NCI-H146 (cell line): ENCODE results near the gene LRCH4.

Source experiments
- DNase-seq: peaks from one replicate; lab custom pipeline; 2025; lab: John Stamatoyannopoulos, UW

LRCH4 gene

DNA sequence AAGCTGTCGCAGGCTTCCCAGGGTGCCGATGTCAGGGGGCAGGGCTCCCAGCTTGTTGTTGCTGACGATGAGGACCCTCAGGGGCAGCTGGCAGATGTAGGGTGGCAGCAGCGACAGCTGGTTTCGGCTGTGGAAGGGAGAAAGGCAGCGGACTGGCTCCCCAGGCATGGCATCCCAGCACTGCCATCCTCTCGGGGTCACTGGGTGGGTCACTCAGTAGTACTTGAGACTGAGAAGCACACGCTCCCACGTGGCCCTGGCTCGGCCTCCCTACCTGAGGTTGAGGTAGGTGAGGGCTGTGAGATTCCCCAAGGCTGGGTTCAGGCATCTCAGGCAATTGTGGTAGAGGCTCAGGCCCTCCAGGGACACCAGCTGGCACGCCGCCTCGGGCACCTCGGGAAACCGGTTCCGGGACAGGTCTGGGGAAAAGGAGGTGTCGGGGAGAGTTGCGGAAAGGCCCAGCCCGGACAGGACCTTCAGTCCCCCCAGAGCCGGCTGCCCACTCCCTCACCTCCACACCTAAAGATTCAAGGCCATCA is 3.8 kb downstream of the LRCH4 start:
- DNase-seq, result no peak

DNA sequence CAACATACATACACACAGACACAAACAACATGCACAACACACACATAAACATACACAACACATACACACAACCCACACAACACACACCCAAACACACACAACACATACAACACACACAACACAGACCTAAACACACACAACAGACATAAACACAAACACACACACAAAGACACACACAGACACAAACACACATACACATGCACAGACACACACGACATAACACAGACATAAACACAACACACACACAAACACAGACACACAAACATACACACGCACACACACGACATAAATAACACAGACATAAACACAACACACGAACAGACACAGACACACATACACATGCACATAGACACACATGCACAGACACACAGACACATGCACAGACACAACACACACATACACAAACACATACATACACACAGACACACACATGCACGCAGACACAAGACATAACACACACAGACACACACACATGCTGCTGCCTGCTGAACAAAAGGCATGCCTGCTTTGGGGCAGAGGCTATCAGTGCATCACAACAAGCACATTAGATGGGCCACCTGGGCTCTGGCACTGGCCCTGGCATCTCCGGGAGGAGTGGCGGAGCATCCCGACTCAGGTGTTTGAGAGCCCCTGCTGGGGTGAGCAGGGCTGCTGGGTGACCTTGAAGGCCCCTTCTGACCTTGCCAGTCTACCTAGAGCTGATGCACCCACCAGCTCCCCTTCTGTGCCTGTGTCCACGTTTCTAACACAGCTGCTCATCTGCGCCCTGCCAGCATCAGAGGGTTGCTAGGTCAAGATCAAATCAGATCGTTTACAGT is 5.3 kb downstream of the LRCH4 start:
- no peak for DNase-seq

DNA sequence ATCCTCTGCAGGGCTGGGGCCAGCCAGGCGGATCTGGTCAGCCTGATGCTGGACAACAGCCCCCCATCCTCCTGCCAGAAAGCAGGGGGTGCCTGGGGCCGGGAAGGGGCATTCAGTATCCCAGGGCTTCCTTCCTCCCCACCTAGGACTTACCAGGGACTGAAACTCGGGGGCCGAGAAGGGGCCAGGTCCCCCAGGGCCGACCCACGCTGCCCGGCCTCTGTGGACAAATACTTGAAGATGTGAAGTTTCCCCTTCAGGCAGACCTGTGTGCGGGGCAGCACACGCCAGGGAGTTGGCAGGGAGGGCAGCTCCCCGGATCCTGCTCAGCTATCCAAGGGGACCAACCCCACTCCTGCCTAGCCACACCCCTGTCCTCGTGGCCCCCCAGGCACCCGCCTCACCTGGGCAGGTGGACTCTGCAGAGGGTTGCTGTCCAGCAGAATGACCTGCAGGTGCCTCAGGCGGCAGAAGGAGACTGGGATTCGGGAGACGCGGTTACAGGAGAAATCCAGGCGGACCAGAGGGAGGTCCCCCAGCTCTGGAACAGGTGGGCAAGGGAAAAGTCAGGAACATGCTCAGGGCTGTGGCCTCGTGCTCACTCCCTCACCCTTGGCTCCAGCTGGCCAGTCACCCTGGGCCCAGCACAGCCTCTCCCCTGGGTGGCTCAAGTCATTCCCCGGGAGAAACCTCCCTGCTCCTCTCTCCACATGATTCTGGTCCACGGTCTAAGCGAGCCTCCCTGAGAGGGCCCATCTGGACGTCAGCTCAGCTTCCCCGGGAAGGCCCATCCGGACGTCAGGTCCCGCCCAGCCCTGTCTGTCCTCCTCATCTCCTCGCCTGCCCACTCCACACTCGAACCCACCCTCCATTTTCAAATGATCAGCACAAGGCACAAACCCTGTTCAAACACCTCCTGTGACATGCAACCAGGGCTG is 7.4 kb downstream of the LRCH4 start:
- no peak for DNase-seq

DNA sequence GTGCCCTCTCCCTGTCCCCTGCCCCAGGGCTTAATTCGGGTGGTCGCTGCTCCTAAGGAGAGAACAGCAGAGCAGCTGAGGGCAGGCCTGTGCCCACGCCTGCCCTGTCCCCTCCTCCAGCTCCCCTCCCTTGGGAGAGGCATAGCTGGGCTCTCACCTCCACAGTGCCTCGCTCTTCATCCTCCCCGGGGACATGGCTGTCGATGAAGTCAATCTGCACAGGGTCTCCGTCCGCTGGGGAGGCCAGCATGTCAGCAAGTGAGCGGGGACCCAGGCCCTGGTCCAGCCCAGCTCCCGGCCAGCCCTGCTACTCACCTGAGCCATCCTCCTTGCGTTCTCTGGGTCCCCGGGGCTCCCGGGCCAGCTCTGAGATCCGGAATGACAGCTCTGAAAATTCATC is 8.4 kb downstream of the LRCH4 start:
- no peak for DNase-seq

DNA sequence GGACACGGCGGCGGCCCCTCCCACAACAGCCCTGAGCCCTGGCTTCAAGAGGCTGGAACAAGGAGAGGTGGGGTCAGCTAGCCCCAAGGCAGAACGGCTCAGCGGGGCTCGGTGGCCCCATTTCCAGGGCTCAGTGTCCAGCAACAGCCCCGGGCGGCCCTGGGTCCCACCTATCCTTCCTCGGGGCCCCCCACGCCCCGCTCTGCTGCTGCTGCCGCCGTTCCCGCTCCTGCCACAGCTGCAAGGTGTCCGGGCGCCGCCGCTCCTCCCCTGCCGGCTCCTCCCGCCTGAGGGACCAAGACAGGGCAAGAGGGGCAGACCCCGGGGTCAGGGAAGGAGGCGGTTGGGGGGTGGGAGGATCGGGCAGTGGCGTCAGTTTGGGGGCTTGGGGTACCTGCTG is 8.8 kb downstream of the LRCH4 start:
- DNase-seq, result no peak

DNA sequence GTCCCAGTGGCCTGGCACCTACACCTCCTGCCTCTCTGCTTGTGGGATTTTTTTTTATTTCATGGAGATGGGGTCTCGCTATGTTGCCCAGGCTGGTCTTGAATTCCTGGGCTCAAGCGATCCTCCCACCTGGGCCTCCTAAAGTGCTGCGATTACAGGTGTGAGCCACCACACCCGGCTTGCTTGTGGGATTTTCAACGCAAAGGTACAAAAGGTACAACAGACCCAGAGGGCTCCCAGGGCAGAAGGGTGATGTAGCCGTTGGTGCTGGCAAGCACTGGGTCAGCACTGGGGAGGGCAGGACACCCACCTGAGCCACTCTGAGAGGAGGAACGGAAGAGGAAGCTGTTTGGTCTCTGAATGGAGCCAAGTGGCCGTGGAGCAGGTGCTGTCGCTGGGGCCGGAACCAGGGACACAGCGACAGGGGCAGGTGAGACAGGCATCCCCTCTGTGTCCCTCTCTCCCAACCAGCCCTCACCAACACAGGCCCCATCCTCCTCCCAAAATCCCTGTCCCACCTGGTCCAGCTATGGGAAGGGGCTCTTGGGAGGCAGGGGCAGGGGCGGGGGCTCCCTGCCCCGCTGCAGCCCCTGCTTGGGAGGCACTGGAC is 9.4 kb downstream of the LRCH4 start:
- no peak for DNase-seq

DNA sequence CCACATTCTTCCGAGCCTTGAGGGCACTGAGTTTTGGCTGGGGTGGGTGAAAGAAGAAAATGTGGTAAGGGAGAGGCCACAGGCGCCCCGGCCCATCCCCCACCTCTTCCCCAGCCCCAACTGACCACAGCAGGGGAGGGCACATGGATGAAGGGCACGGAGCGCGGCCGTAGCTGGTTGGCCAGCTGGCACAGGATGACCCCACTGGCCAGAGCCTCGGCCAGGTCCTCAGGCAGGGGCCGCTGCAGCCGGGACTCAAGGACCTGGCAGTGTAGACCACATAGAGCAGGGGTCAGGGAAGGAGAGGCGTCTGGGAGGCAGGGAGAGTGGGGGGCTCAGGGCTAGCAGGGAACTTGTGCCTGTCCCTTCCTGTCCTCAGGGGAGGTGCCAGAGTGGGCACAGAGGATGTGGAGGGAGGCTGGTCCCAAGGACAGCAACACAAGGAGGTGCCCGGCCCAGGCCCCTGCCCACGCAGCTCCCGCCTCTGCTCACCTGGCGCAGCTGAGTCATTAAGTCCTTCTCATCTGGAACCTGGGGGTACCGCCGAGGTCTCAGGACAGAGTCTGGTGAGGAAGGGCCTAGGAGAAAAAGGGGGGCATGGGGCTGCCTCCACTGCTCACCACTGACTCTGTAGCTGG is 10.1 kb downstream of the LRCH4 start:
- no peak for DNase-seq

DNA sequence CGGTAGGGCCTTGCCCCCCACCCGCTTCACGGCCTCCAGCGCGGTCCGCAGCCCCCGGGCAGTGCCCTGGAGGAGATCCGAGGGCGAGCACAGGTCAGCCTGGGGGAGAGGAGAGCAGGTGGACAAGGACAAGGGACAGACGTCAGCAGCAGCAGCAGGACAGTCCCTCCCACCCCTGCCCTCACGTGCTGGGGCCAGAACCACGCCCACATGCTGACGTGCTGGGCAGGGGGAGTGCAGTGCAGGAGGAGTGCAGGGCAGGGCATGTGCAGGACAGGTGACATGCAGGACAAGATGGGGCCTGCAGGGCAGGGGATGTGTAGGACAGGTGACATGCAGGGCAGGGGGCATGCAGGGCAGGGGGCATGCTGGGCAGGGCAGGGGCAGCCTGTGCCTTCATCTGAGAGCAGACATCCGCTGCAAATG is 10.7 kb downstream of the LRCH4 start:
- no peak for DNase-seq

DNA sequence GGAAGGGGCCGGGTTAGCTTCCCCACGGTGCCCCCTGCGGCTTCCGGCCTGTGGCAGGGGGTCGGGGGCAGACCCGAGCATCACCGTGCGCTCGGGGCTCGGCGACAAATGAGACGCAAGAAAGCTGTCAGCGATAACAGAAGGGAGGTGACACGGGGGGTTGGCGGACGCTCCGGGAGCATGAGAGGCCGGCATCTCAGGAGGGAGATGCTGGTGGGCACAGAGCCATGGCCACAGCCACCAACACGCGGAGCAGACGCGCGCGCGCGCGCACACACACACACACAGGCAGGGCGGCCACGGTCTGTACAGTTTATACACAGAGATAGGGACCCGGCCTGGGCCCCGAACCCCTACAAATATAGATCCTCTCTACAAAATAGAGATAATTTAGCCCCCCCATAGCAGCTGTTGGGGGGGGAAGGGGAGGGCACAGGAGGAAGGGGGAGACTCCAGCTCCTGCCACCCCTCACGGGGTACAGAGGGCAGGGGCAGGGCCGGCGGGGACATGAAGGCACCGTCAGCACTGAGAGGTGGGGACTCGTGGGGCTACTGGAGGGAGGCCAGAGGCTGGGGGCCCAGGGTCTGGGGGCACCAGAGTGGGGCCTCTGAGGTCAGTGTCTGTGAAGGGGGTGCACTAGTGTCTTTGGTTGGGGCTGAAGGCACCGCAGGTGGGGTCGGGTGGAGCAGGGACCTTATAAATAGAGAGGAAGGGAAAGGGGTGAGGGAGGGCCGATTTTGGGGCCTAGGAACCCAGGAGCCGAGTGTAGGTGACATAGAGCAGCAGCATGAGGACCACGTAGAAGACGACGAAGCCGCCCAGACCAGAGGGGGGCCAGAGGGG is 11.3 kb downstream of the LRCH4 start:
- no peak for DNase-seq

DNA sequence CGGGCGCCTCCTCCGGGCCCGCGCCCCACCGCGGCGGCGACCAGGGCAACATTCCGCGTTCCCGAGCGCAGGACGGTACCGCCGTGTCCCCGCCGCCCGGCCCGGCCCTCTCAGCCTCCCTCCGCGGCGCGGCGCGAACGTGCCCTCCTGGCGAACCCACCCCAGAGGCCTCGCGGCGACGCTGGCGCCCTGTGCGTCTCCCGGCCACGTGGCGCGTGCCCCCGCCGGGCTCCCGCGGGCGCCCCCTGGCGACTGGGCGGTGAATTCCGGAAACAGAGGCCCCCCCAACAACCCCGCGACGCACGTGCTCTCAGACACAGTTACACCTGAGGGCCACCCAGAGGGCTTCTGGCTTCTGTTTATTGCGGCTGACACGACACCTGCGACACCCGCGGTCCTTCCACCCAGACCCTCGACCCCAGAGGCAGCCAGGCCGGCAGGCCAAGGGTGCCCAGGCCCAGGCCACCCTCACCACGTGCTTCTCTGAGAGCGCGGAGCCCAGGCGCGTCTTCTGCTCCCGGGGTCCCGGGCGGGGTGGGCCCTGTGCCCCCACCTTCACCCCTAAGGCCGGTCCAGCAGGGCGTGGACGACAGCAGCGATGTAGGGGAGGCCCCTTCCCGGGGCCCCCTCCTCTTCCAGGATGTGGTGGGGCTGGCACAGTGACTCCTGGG is 12.1 kb downstream of the LRCH4 start, which contains the start of gene SAP25:
Gene SAP25 (minus strand): TSS at position 210 of the 671 bp plus-strand sequence. CDS start 158 bp downstream, at position 52.
- DNase-seq, result no peak

DNA sequence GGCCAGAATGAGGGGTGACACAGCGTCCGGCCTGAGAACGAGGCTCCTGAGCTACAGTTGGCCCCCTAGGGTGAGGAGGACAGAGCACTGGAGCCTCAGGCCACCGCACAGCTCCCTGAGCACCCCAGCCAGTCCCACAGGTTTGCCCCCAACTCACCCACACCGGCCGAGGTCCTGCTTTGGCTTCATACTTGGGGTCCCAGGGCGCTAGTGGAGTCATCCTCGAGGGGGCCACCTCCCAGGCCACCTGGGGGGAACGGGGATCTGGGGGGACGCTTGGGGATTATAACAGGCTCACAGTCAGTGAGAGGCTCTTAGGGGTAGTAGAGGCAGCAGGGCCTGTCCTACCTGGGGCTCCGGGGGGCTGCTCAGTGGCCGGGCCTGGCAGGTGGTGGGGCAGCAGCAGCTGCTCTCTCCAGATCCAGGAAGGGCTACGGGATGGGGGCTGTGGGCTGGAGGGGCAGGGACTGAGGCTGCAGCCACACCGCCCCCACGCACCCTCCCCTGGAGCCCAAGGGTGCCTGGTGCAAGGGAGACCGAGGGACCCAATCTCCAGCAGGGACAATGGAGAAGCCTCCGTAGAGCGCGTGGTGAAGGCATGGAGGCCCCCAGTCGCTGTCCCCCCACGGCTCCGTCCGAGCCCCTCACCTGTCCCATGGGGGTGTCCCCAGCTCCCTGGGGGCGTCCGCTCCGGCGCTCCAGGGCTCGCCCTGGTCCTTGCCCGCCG is 12.8 kb downstream of the LRCH4 start:
- DNase-seq, result no peak

DNA sequence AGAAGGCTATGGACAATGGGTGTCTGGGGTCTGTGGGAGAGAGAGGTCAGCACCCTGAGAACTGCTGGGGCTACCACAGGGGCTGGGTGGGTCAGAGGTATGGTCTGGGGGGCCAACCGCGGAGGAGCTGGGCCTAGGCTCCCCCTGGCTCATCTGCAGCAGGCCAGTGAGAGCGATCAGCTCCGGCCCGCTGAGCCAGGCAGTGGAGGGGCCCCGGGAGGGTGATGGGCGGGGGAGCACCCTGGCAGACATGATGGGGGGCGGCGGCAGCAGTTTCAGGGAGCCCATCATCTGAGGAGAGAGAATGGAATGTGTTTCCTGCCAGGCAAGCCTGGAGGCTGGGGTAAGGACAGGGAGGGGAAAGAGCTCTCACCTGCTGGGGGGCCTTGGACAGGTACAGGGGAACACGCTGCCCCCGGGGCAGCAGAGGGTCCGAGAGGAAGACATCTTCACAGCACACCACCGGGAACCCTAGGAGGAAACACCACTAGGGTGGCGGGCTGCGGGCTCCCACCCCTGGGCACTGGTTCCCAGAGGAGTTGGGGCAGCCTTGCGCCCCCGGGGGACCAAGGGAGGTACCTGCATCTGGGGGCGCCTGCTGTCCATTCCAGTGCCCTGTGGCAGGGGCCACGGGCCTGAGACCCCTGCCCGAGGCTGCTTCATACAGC is 13.5 kb downstream of the LRCH4 start:
- no peak for DNase-seq

DNA sequence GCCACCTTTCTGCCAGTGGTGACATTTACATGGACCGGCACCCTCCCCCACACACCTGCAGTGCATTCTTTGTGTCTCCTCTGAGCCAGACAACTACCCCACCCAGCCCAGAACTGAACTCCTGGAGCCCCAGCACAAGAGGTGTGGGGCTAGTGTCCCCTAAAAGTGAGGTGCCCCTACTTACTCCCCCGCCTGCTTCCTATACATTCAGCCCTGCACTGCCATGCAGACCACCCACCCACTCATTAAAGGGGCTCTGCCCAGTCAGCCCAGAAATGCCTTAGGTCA is 14.2 kb downstream of the LRCH4 start:
- DNase-seq, result no peak

DNA sequence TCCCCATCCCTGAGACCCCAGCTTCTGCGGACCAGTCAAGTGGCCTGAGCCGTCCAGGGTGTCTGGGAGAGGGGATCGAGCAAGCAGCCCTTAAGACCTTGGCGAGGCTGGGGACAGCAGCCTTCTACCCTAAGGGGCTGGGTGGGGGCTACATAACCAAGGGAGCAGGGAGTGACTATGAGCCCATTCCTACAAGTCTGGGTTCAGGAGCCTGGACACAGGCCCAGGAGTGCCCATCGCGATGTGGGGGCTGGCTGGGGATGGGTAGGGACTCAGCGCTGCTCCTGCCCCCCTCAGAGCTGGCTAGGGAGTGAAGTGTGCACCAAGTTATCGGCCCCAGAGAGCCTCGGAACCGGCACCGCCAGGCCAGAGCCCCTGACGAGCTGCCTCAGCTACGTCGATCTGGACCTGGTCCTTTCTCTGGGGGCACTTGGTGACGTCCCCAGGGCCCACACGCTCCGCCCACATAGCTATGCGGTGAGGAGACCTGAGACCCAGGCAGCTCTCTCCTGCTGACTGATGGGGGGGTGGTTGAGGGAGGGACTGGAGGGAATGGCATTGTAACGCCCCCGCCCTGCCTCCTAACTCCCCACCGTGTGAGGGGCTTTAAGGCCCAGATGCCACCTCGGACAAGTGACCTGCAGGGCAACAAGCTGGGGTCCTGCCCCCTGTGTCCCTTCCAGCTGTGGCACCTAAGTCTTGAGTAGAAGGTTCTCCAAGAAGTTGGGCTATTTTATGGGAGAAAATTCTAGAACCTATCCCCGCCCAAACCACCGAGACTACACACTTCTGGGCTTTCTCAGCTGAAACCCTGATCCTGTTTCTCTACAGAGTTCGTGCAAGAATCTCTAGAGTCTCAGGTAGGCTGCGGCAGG is 14.7 kb downstream of the LRCH4 start:
- no peak for DNase-seq

DNA sequence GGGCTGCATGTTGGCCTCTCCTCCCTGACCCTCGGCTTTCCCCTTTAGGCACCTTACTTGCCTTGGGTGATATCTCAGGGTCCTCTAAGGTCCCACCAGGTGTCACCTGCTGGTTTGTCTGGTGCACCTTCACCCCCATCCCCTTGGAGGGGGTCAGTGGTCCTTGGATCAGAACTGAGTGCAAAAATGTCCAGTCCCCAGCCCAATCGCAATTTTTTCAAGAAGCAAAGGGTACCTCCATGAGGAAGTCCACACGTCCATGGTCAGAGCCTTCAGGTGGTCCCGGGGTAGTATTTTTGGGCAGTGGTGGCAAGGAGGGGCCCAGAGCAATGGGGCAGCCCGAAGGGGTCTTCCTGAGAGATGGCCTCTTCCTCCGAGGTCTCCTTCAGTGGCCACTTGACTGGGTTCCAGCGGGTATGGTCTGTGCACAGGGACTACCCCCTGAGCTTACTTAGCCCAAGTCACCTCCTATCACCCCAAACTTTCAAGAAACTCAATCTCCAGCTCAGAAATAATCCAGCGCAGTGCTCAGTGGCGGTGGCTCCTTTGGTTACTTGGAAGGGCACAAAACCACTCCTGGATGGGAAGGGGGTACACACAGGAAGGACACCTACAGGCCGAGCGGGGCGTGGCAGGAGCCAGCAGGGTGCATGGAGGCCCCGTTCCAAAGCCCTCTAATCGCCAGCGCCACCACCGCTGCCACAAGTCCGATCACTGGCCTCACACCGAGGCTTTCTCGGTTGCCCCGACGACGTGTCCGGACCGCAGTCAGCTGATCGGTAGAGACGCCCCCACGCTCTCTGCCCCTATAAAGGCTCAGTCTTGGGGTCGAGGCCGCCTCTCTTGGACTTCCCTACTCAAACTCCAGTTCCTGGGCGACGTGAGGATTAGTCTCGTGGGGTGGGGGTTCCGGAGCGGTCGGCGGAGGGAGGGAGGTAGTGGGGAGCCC is 16.8 kb downstream of the LRCH4 start:
- peak; percentile 75 for DNase-seq

DNA sequence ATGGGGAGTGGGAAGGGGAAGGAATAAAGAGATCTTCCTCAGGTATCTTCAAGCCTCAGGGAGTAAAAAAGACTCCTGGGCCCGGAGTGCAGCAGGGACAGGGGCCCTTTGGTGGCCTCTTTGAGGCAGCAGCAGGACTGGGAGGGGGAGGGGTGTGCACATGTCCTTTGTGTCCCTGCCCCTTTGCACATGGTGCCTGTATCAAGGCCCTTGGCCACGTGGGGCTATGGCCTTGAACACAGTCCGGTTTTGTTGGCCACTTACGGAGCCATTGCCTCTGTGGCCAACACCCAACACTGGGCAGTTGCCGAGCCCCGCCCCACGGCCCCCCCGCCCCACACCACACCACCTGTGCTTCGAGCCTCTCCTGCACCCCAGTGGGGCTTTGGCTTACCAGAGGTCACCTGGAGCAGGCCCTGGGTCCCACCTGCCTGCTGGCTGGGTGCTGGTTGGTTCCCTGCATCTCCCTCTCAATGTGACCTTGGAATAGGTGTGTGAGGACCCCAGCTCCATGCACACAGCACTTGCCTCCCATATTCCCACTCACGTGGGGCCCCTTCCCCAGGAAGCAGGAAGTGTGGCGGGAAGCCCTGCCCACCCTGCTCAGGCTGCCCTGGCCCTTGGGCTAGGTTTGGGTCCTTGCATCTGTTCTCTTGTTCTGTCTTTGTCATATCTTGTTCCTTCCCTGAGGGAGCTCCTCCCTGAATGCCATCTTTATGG is 17.6 kb downstream of the LRCH4 start:
- DNase-seq, result no peak
